Measurements from ENCODE around the gene LIME1.
"Not testable (repeated sequence)": the region's sequence is repeated elsewhere in the genome, so short reads cannot be mapped to it uniquely, and the experiment has no call there.

DNA sequence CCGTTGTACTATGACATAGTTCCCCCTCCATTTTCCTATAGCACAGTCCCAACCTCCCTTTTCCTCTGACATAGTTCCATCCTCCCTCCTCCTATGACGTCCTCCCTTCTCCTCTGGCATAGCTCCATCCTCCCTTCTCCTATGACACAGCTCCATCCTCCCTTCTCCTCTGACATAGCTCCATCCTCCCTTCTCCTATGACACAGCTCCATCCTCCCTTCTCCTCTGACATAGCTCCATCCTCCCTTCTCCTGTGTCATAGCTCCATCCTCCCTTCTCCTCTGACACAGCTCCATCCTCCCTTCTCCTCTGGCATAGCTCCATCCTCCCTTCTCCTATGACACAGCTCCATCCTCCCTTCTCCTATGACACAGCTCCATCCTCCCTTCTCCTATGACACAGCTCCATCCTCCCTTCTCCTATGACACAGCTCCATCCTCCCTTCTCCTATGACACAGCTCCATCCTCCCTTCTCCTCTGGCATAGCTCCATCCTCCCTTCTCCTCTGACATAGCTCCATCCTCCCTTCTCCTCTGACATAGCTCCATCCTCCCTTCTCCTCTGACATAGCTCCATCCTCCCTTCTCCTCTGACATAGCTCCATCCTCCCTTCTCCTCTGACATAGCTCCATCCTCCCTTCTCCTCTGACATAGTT, 13.4 kb upstream of the LIME1 start:
- TF ChIP-seq, protein P1, sequence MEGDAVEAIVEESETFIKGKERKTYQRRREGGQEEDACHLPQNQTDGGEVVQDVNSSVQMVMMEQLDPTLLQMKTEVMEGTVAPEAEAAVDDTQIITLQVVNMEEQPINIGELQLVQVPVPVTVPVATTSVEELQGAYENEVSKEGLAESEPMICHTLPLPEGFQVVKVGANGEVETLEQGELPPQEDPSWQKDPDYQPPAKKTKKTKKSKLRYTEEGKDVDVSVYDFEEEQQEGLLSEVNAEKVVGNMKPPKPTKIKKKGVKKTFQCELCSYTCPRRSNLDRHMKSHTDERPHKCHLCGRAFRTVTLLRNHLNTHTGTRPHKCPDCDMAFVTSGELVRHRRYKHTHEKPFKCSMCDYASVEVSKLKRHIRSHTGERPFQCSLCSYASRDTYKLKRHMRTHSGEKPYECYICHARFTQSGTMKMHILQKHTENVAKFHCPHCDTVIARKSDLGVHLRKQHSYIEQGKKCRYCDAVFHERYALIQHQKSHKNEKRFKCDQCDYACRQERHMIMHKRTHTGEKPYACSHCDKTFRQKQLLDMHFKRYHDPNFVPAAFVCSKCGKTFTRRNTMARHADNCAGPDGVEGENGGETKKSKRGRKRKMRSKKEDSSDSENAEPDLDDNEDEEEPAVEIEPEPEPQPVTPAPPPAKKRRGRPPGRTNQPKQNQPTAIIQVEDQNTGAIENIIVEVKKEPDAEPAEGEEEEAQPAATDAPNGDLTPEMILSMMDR (IDR thresholded peaks at IDR 0.05) = not testable (repeated sequence)
- TF ChIP-seq POLR2A (IDR thresholded peaks at IDR 0.05) = not testable (repeated sequence)
